Measurements from ENCODE around the gene MAP10.
"Not testable (repeated sequence)": the region's sequence is repeated elsewhere in the genome, so short reads cannot be mapped to it uniquely, and the experiment has no call there.

The MAP10 gene

GRCh38 chr1:232805269-232806185, at the start of gene MAP10:
MAP10 (plus strand) TSS chr1:232805416; CDS start chr1:232805450, 34 bp downstream.
- peak; percentile 63 to 64 for DNase-seq (ENCODE audit: low read depth in 2 of 2)

- DNase-seq (ENCODE audit: low read depth in 2 of 2): no peak
Observed at GRCh38 chr1:232764458-232765251, 40.6 kb upstream of the MAP10 start.

- no peak for DNase-seq (ENCODE audit: low read depth in 2 of 2)
Observed at GRCh38 chr1:232765542-232765941, 39.7 kb upstream of the MAP10 start.

GRCh38 chr1:232766241-232766890, 38.9 kb upstream of the MAP10 start:
- DNase-seq (ENCODE audit: low read depth in 2 of 2): no peak

DNA sequence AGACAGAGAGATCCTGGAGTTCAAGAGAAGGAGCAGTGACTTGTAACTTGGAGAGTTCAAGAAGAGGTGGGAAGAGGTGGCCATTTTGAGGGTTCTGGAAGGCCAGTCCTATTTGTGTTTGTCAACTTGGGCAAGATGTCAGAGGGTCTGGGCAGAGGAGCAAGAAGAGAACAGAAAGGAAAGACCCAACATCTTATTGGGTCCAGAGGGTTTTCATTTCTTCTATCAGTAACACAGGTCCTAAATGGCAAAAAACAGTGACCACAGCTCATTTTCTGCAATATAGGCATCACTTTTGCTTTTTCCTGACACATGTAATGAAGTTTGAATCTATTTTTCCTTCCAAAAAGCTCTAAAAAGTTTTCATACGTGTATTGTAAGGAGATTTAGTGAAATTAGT, 38.3 kb upstream of the MAP10 start:
- DNase-seq (ENCODE audit: low read depth in 2 of 2): no peak

DNA sequence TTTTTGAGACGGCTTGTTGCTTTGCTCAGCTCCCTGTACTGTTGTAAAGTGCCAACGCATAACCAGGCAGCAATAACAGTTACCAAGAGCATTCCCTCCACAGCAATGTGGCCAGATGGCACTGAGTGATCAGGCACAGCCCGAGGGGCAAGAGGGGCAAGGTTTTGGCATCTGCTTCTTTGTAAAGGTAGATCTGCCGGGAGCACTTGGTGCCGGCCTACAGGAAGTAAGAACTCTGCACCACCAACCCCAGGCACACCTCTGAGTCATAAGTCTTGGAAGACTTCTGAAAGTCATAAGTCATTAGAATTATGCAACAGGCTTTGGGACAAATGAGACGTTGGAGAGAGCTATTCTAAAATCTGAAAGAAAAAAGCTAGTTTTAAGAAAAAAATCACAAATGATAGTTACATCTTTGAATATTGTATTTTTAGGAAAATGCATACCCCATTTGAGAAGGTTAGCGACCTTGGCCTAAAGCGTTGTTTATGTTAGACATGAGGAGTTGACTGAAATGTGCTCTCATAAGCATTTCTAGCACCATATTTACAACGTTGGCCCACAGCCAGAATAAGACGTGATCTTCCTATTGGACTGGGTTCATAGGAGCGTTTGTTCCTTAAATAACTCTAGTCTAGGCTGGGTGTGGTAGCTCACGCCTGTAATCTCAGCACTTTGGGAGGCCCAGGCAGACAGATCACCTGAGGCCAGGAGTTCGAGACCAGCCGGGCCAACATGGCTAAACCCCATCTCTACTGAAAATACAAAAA, 37.7 kb upstream of the MAP10 start:
- DNase-seq (ENCODE audit: low read depth in 2 of 2): no peak

DNA sequence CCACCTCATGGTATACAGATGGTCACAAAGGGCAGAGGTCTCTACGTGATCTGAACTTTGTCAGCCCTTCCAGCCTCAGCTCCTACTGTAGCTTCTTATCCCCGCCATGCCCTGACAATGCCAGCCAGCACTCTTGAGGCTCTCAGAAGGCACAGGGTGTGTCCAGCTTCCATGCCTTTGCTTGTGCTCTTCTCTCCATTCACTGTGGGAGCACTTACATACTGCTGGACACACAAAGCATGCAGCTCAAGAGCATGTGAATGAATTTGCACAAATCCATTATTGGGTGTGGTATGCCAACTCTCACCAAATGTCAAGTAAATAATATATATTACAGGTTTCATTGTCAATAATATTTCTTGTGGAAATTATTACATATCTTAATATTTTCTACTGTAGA, 36.4 kb upstream of the MAP10 start:
- DNase-seq (ENCODE audit: low read depth in 2 of 2): no peak

GRCh38 chr1:232769733-232770132, 35.5 kb upstream of the MAP10 start:
- DNase-seq (ENCODE audit: low read depth in 2 of 2): no peak

GRCh38 chr1:232773752-232774151, 31.5 kb upstream of the MAP10 start:
- DNase-seq (ENCODE audit: low read depth in 2 of 2): no peak

DNA sequence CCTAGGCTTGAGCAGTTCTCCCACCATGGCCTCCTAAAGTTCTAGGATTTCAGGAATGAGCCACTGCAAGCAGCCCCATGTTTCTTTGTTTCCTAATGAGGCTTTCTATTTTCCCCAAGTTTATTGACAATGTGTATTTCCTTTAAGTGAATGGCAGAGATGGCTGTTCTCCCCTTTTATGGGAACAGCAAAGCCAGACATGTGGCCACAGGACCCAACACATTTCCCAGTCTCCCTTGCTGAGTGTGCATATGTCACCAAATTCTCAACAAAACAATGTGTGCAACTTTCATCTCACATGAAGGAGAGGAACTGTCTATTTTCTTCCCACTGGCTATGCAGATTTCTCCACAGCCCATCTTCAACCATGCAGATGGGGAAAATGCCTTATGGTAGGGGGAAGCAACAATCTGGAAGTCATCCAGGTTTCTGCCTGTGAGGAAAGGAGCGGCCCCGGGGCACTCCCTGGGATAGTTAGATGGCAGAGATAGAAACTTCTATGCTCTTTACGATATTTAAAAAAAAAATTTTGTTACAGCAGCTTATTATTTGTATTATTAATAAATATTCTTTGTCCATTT, 28.6 kb upstream of the MAP10 start:
- no peak for DNase-seq (ENCODE audit: low read depth in 2 of 2)

GRCh38 chr1:232780354-232780753, 24.9 kb upstream of the MAP10 start:
- DNase-seq (ENCODE audit: low read depth in 2 of 2): no peak

- no peak for DNase-seq (ENCODE audit: low read depth in 2 of 2)
Observed at GRCh38 chr1:232784794-232785193, 20.4 kb upstream of the MAP10 start.

DNA sequence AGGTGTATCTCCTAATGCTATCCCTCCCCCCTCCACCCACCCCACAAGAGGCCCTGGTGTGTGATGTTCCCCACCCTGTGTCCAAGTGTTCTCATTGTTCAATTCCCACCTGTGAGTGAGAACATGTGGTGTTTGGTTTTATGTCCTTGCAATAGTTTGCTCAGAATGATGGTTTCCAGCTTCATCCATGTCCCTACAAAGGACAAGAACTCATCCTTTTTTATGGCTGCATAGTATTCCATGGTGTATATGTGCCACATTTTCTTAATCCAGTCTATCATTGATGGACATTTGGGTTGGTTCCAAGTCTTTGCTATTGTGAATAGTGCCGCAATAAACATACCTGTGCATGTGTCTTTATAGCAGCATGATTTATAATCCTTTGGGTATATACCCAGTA, 19.6 kb upstream of the MAP10 start:
- not testable (repeated sequence) for DNase-seq (ENCODE audit: low read depth in 2 of 2)

DNA sequence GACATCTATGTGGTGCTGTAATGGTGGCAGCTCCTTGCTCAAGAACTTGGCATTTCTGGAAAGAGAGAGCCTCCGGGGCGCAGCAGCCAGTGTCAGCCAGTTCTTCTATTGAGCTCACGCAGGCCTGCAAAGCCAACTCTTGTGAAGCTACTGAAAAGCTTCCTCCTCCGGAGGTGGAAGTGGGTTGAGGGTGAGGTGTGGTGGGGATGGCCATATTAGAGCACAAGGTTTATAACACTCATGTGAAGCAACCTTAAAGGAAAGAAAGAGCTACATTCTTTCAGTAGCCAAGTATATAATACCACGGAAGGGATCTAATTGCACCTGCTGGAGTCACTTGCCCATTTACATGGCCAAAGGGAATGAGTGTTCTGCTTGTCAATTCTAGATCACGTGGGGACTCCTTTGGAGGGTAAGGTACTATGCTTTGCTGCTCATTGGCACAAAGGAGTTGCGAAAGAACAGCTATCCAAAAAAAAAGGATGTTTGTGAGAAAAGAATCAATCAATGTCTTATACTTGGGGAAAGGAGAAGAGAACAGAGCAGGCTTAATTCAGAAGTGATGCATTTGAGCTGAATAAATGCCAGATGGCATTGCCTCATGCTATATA, 18.3 kb upstream of the MAP10 start:
- no peak for DNase-seq (ENCODE audit: low read depth in 2 of 2)

- no peak for DNase-seq (ENCODE audit: low read depth in 2 of 2)
Observed at GRCh38 chr1:232788235-232788872, 16.9 kb upstream of the MAP10 start.

DNA sequence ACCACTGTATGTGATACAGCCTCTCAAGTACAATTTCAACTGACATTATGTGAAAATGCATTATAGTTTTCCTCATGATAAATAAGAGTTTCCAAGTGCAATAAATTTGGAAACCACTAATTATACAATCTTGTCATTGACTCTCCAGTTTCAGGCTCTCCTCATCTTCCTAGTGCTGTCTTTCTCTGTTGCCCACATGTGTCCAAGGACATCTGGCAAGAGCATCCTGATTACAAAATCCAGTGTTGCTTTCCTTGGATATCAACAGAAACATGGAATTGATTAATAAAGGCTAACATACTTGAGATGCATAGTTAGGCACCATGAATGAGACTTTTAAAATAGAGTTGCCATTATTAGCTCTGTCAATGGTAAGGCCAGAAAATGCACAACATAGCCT, 15.6 kb upstream of the MAP10 start:
- no peak for DNase-seq (ENCODE audit: low read depth in 2 of 2)

DNA sequence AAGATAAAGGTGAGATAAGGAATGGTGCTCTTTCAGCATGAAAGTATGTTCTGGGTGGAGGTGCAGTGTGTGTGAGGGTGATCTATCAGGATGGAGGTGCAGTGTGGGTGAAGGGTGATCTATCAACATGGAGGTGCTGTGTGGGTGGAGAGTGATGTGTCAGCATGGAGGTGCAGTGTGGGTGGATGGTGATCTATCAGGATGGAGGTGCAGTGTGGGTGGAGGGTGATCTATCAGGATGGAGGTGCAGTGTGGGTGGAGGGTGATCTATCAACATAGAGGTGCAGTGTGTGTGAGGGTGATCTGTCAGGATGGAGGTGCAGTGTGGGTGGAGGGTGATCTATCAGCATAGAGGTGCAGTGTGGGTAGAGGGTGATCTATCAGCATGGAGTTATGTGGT, 12.3 kb upstream of the MAP10 start:
- DNase-seq (ENCODE audit: low read depth in 2 of 2): no peak

GRCh38 chr1:232793944-232794343, 11.3 kb upstream of the MAP10 start:
- no peak for DNase-seq (ENCODE audit: low read depth in 2 of 2)

DNA sequence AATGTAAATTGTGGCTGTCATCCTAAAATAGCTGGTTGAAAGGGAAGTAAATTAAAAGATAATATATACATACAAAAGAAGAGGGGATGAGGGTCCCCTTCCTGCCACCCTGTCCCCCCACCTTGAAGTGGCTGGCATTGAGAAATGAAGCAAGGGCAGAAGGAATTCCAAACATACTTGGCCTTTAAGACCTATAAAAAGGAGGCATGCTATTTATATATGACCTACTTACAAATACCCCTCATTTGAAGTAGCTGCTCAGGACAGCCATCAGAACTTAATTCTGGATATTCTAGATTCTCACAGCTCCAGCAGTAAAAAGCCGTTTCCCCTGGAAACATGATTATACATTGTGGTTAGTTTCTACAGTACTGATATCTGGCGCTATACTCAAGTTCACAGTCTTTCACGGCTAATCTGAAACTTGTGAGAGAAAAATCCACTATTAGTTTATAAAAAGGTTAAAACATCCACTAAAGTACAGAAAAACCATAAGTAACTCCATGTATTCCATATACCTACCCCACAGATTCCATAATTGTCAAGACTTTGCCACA, 9.6 kb upstream of the MAP10 start:
- no peak for DNase-seq (ENCODE audit: low read depth in 2 of 2)

Measured in stimulated activated CD4-positive, alpha-beta T cell treated with anti-CD3 and anti-CD28 coated beads, Interleukin-4, amount 100 ng/mL, for 48 hours (primary cell).